Amygdala (tissue), 56 donors: ENCODE results near the gene COX7A2L.
"Not testable (repeated sequence)": the region's sequence is repeated elsewhere in the genome, so short reads cannot be mapped to it uniquely, and the experiment has no call there.

Experiments used
- DNase-seq, 56 donors: peaks; one replicate each; lab custom pipeline; 2025; lab: John Stamatoyannopoulos, UW

The COX7A2L gene

GRCh38 chr2:42368817-42369531, 8.0 kb upstream of the COX7A2L start:
- no peak for DNase-seq

GRCh38 chr2:42367835-42368234, 6.8 kb upstream of the COX7A2L start:
- peak in 1 of 56 donors; percentile 15 for DNase-seq

- no peak for DNase-seq
Observed at GRCh38 chr2:42366411-42366810, 5.4 kb upstream of the COX7A2L start.

- DNase-seq: no peak
Observed at GRCh38 chr2:42364658-42365057, 3.6 kb upstream of the COX7A2L start.

- no peak for DNase-seq
Observed at GRCh38 chr2:42363413-42363812, 2.4 kb upstream of the COX7A2L start.

- no peak for DNase-seq
Observed at GRCh38 chr2:42361728-42362283, 789 bp upstream of the COX7A2L start.

- no peak for DNase-seq
Observed at GRCh38 chr2:42360493-42360889, 526 bp downstream of the COX7A2L start.

GRCh38 chr2:42359965-42360483, 993 bp downstream of the COX7A2L start:
- DNase-seq: no peak

GRCh38 chr2:42359304-42359964, 1.6 kb downstream of the COX7A2L start:
- DNase-seq: no peak

GRCh38 chr2:42353792-42354429, 7.1 kb downstream of the COX7A2L start:
- no peak for DNase-seq

- DNase-seq: no peak
Observed at GRCh38 chr2:42351864-42352263, 9.2 kb downstream of the COX7A2L start.

GRCh38 chr2:42350434-42351063, 10.5 kb downstream of the COX7A2L start:
- no peak for DNase-seq

- no peak for DNase-seq
Observed at GRCh38 chr2:42348113-42348805, 12.8 kb downstream of the COX7A2L start.

GRCh38 chr2:42347518-42347917, 13.5 kb downstream of the COX7A2L start:
- not testable (repeated sequence) for DNase-seq

GRCh38 chr2:42346856-42347255, 14.2 kb downstream of the COX7A2L start:
- not testable (repeated sequence) for DNase-seq

GRCh38 chr2:42345986-42346385, 15.0 kb downstream of the COX7A2L start:
- peak in 1 of 56 donors; percentile 33 for DNase-seq

- DNase-seq: no peak
Observed at GRCh38 chr2:42342795-42343241, 18.2 kb downstream of the COX7A2L start.

GRCh38 chr2:42342061-42342794, 18.8 kb downstream of the COX7A2L start:
- DNase-seq: peak in 1 of 56 donors; percentile 12

- no peak for DNase-seq
Observed at GRCh38 chr2:42340938-42341636, 19.9 kb downstream of the COX7A2L start.
